GM10847 (cell line): Measurements from ENCODE around the gene SLC36A3.

ENCODE experiments used
- POLR2A ChIP-seq: IDR thresholded peaks from 2 replicates; pipeline ENCODE4 v1.6.1; 2011; ENCODE audit not compliant: insufficient read length; ENCODE audit errors: extremely low read depth

Gene SLC36A3

DNA sequence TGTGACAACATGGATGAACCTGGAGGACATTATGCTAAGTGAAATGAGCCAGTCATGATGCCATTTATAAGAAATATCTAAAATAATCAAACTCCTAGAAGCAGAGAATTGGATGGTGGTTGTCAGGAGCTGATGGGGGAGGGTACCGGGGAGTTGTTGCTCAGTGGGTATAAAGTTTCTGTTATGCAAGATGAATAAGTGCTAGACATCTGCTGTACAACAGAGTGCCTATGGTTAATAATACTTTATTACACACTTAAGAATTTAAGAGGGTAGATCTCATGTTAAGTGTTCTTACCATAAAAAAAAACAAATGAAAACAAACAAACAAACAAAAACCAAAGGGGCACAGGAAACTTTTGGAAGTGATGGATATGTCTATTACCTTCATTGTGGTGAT is 66.7 kb downstream of the SLC36A3 start:
- TF ChIP-seq POLR2A = no peak

- TF ChIP-seq POLR2A = no peak
These were observed 68.9 kb downstream of the SLC36A3 start for GRCh38 chr5:151234476-151235238.

DNA sequence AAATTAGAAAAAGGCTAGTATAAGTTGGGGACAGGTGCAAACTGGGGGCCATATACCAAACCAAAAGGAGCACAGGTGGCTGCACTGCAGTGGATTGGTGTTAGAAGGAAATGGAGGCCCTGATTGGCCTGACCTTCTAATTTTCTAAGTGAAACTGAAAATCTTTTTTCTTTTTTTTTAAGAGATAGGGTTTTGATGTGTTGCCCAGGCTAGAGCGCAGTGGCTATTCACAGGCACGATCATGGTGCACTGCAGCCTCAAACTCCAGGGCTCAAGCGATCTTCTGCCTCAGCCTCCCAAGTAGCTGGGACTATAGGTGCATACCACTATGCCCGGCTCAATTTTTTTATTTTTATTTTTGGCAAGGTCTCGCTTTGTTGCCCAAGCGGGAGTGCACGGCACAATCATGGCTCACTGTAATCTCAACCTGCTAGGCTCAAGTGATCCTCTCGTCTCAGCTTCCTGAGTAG is 69.9 kb downstream of the SLC36A3 start:
- TF ChIP-seq POLR2A = no peak

- no peak for TF ChIP-seq POLR2A
These were observed 72.2 kb downstream of the SLC36A3 start for GRCh38 chr5:151231359-151231758.

- no peak for TF ChIP-seq POLR2A
These were observed 73.4 kb downstream of the SLC36A3 start for GRCh38 chr5:151230048-151230680.

GRCh38 chr5:151228986-151229385 is 74.6 kb downstream of the SLC36A3 start:
- no peak for TF ChIP-seq POLR2A

- no peak for TF ChIP-seq POLR2A
These were observed 75.6 kb downstream of the SLC36A3 start for GRCh38 chr5:151227918-151228447.
